Activated CD8-positive, alpha-beta memory T cell treated with anti-CD3 and anti-CD28 coated beads, Interleukin-2, amount 50 U/mL, for 48 hours (primary cell): ENCODE data around the gene PCDH9.

Experiments used
- DNase-seq: peaks from one replicate; pipeline ENCODE4 v3.0.0-alpha.2; 2020

The PCDH9 gene

GRCh38 chr13:67224148-67224846 is 5.8 kb downstream of the PCDH9 start:
- peak; percentile 70 for DNase-seq

- DNase-seq = no peak
These were observed 6.4 kb downstream of the PCDH9 start for GRCh38 chr13:67223742-67224141.

GRCh38 chr13:67223024-67223423 is 7.1 kb downstream of the PCDH9 start:
- no peak for DNase-seq

GRCh38 chr13:67221630-67222226 is 8.4 kb downstream of the PCDH9 start:
- DNase-seq = no peak

- DNase-seq = no peak
These were observed 11.0 kb downstream of the PCDH9 start for GRCh38 chr13:67219113-67219512.

GRCh38 chr13:67217880-67218279 is 12.3 kb downstream of the PCDH9 start:
- DNase-seq = no peak

- no peak for DNase-seq
These were observed 13.3 kb downstream of the PCDH9 start for GRCh38 chr13:67216864-67217263.

GRCh38 chr13:67210208-67210607 is 19.9 kb downstream of the PCDH9 start:
- DNase-seq = no peak

- DNase-seq = no peak
These were observed 21.6 kb downstream of the PCDH9 start for GRCh38 chr13:67208552-67208951.

- no peak for DNase-seq
These were observed 25.4 kb downstream of the PCDH9 start for GRCh38 chr13:67204764-67205163.

GRCh38 chr13:67200605-67201004 is 29.5 kb downstream of the PCDH9 start:
- DNase-seq = no peak

- DNase-seq = no peak
These were observed 30.0 kb downstream of the PCDH9 start for GRCh38 chr13:67200183-67200582.

- no peak for DNase-seq
These were observed 32.4 kb downstream of the PCDH9 start for GRCh38 chr13:67197704-67198103.

GRCh38 chr13:67193979-67194378 is 36.2 kb downstream of the PCDH9 start:
- no peak for DNase-seq

- no peak for DNase-seq
These were observed 37.4 kb downstream of the PCDH9 start for GRCh38 chr13:67192751-67193150.

GRCh38 chr13:67186995-67187569 is 43.1 kb downstream of the PCDH9 start:
- DNase-seq = no peak

GRCh38 chr13:67184247-67184646 is 45.9 kb downstream of the PCDH9 start:
- DNase-seq = no peak

- DNase-seq = no peak
These were observed 47.0 kb downstream of the PCDH9 start for GRCh38 chr13:67183151-67183550.

GRCh38 chr13:67175836-67176459 is 54.2 kb downstream of the PCDH9 start:
- no peak for DNase-seq

- DNase-seq = no peak
These were observed 61.8 kb downstream of the PCDH9 start for GRCh38 chr13:67168384-67168783.

- no peak for DNase-seq
These were observed 62.7 kb downstream of the PCDH9 start for GRCh38 chr13:67167420-67167819.

- DNase-seq = no peak
These were observed 69.0 kb downstream of the PCDH9 start for GRCh38 chr13:67161176-67161575.

GRCh38 chr13:67158903-67159302 is 71.2 kb downstream of the PCDH9 start:
- DNase-seq = no peak

GRCh38 chr13:67156723-67157060 is 73.4 kb downstream of the PCDH9 start:
- no peak for DNase-seq
